IPS-15b (cell line): ENCODE results near the gene SEPTIN2.

Experiments
- H3K27me3 ChIP-seq: one replicate; pipeline ENCODE4 v1.6.1; 2013; ENCODE audit warnings: low read length; ENCODE audit not compliant: control insufficient read depth, insufficient read depth
- H3K36me3 ChIP-seq: one replicate; pipeline ENCODE4 v1.6.1; 2013; ENCODE audit warnings: low read length; ENCODE audit not compliant: control insufficient read depth, insufficient read depth
- H3K4me1 ChIP-seq: one replicate; pipeline ENCODE4 v1.6.1; 2013; ENCODE audit warnings: mild to moderate bottlenecking, low read length; ENCODE audit not compliant: control insufficient read depth, insufficient read depth
- H3K4me3 ChIP-seq: one replicate; pipeline ENCODE4 v1.5.1; 2013; ENCODE audit warnings: low read depth, low read length
- H3K9ac ChIP-seq: one replicate; pipeline ENCODE4 v1.6.1; 2013; ENCODE audit warnings: low read depth, mild to moderate bottlenecking, low read length
- H3K9me3 ChIP-seq: one replicate; pipeline ENCODE4 v1.6.1; 2013; ENCODE audit warnings: mild to moderate bottlenecking, low read length; ENCODE audit not compliant: control insufficient read depth, insufficient read depth

Gene SEPTIN2

GRCh38 chr2:241315879-241316631, at the start of gene SEPTIN2:
TSS of gene SEPTIN2 (plus strand) at chr2:241315925. CDS start at chr2:241324233, 8,308 bp downstream.
- peaks cover 30% of the 10 kb centered on the region for H3K4me1 ChIP-seq
- H3K9ac ChIP-seq: peak within 1 kb of the TSS; percentile 100
- no peaks in the 10 kb centered on the region for H3K27me3 ChIP-seq
- no peaks in the 10 kb centered on the region for H3K9me3 ChIP-seq
- peaks cover 2% of the 10 kb centered on the region for H3K36me3 ChIP-seq
- H3K4me3 ChIP-seq: peak within 1 kb of the TSS; percentile 98

- no peaks in the 10 kb centered on the region for H3K9me3 ChIP-seq
- H3K36me3 ChIP-seq: peaks cover 27% of the 10 kb centered on the region
- H3K4me3 ChIP-seq: no peak overlapping the region
- no peaks in the 10 kb centered on the region for H3K27me3 ChIP-seq
- H3K9ac ChIP-seq: no peak overlapping the region
- peaks cover 4% of the 10 kb centered on the region for H3K4me1 ChIP-seq
Observed at GRCh38 chr2:241267249-241268067, 48.3 kb upstream of the SEPTIN2 start.

- H3K9me3 ChIP-seq: no peaks in the 10 kb centered on the region
- no peaks in the 10 kb centered on the region for H3K27me3 ChIP-seq
- peaks cover 4% of the 10 kb centered on the region for H3K4me1 ChIP-seq
- H3K36me3 ChIP-seq: peaks cover 19% of the 10 kb centered on the region
- H3K4me3 ChIP-seq: no peak overlapping the region
- H3K9ac ChIP-seq: no peak overlapping the region
Observed at GRCh38 chr2:241268306-241268705, 47.4 kb upstream of the SEPTIN2 start.

GRCh38 chr2:241268716-241269445, 46.8 kb upstream of the SEPTIN2 start:
- no peaks in the 10 kb centered on the region for H3K27me3 ChIP-seq
- no peak overlapping the region for H3K4me3 ChIP-seq
- peaks cover 14% of the 10 kb centered on the region for H3K36me3 ChIP-seq
- H3K9ac ChIP-seq: no peak overlapping the region
- peaks cover 4% of the 10 kb centered on the region for H3K4me1 ChIP-seq
- no peaks in the 10 kb centered on the region for H3K9me3 ChIP-seq

GRCh38 chr2:241269707-241270520, 45.8 kb upstream of the SEPTIN2 start:
- Histone ChIP-seq H3K27me3 (no peaks in the 10 kb centered on the region), H3K9ac (no peak overlapping the region), H3K4me3 (no peak overlapping the region), H3K36me3 (peaks cover 14% of the 10 kb centered on the region), H3K4me1 (peaks cover 4% of the 10 kb centered on the region), H3K9me3 (no peaks in the 10 kb centered on the region)

- Histone ChIP-seq H3K36me3 (peaks cover 10% of the 10 kb centered on the region), H3K27me3 (no peaks in the 10 kb centered on the region), H3K4me1 (peaks cover 4% of the 10 kb centered on the region), H3K9me3 (no peaks in the 10 kb centered on the region), H3K4me3 (no peak overlapping the region), H3K9ac (peak overlapping the region; percentile 28)
Observed at GRCh38 chr2:241270531-241270930, 45.2 kb upstream of the SEPTIN2 start.

GRCh38 chr2:241271706-241272302, 43.9 kb upstream of the SEPTIN2 start:
- no peaks in the 10 kb centered on the region for H3K9me3 ChIP-seq

GRCh38 chr2:241272303-241273209, 43.2 kb upstream of the SEPTIN2 start:
- Histone ChIP-seq H3K9me3 (no peaks in the 10 kb centered on the region), H3K27me3 (no peaks in the 10 kb centered on the region), H3K36me3 (peaks cover 4% of the 10 kb centered on the region), H3K4me3 (peak overlapping the region; percentile 61), H3K4me1 (peaks cover under 1% of the 10 kb centered on the region), H3K9ac (peak overlapping the region; percentile 27)

More at GRCh38 chr2:241271706-241272302, 43.9 kb upstream of the SEPTIN2 start:
- Histone ChIP-seq H3K36me3 (peaks cover 4% of the 10 kb centered on the region), H3K4me1 (peaks cover 4% of the 10 kb centered on the region), H3K27me3 (no peaks in the 10 kb centered on the region), H3K4me3 (peak overlapping the region; percentile 53), H3K9ac (peak overlapping the region; percentile 51)

GRCh38 chr2:241273210-241274020, 42.3 kb upstream of the SEPTIN2 start:
- Histone ChIP-seq H3K27me3 (no peaks in the 10 kb centered on the region), H3K9ac (no peak overlapping the region), H3K4me1 (no peaks in the 10 kb centered on the region), H3K4me3 (peak overlapping the region; percentile 61), H3K9me3 (no peaks in the 10 kb centered on the region), H3K36me3 (peaks cover 4% of the 10 kb centered on the region)
